Lower leg skin (tissue), 4 donors: ENCODE results near the gene RAD51B. TPM values are rescaled to one million over a fixed set of nuclear protein-coding genes. Genes with fewer than 3 reads are reported as not detected.
A peak's percentile ranks its signal among the peaks of the same experiment; 100 is the strongest.

Experiments used
- DNase-seq, 2 donors: peaks; one replicate each; pipeline ENCODE4 v3.0.0-alpha.2; 2019; ENCODE audit warnings: low spot score in 2 of 2
- H3K4me3 ChIP-seq: fragments of 200-600 bp; sonication (generic); 2 replicates; pipeline ENCODE4 v1.5.1; 2017; ENCODE audit warnings: mild to moderate bottlenecking, low read depth; ENCODE audit not compliant: poor library complexity, severe bottlenecking
- POLR2A ChIP-seq, 2 donors: fragments of 450-650 bp; IDR thresholded peaks; one replicate each; pipeline ENCODE4 v1.6.1; 2016 to 2017; ENCODE audit warnings: antibody characterized with exemption in 2 of 2, mild to moderate bottlenecking in 1 of 2, moderate library complexity in 1 of 2
- WGBS, 2 donors: methylation state at CpG; one replicate each; pipeline ENCODE4 v1.1.5; 2018; 5-methylcytosine and 5-hydroxymethylcytosine counted together
- intact Hi-C: fragments of 100-400 bp; cut with DNase I; formaldehyde crosslinking; loops from one replicate; pipeline ENCODE4 v1.15.0; 2023; ENCODE audit warnings: low total_unique reads
- total RNA-seq, 4 donors: library from RNA; depleted of rRNA; stranded (reverse); fragments of >200 nt; gene quantifications; one replicate each; pipeline ENCODE4 v1.1.0, GENCODE V29; 2016
- TF ChIP-seq, protein P1 (sequence below), 3 donors: fragments of 450-650 bp; IDR thresholded peaks; one replicate each; pipeline ENCODE4 v1.5.1; 2016; ENCODE audit warnings: antibody characterized with exemption in 3 of 3, mild to moderate bottlenecking in 3 of 3, moderate library complexity in 2 of 3

RAD51B gene
- total RNA-seq, 4 donors from 2014 or later, result 6.1 to 27.2 (median 13.6) TPM

DNA sequence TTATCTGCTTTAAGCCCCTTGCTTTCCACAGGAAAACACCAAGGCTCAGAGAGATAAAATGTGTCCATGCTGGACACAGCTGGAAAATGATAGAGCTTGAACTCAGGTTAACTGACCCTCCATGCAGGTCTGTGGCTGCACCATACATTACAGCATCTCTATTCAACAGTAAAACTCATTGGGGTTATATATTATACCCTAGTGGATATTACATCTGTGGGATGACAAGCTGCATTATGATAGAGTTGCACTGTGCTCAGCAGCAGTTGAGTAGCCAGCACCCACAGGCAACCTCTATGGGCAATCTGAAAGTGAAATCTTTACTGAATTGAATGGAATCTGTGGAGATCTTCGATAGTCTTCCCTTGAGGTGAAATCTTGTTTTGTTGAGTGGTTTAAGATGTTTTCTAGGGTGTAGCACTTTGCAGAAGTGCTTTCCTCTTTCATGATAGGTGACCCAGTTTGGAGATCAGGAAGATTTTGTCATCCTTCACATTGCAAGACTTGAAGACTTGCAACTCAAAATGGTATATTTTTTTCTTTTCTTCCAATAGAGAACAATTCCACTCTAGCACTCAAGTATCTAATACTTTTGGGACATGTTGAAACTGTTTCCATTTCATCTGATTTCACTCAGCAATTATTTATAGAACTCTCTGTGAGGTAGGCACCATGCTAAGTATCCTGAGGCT is 389.2 kb downstream of the RAD51B start:
- intact Hi-C loops, result no loop called here
- no peak for DNase-seq
- 57 to 65% methylated on average over 1 of the region's 1 CpG for WGBS, 2 donors
- no peak overlapping the region for H3K4me3 ChIP-seq
- TF ChIP-seq, protein P1, sequence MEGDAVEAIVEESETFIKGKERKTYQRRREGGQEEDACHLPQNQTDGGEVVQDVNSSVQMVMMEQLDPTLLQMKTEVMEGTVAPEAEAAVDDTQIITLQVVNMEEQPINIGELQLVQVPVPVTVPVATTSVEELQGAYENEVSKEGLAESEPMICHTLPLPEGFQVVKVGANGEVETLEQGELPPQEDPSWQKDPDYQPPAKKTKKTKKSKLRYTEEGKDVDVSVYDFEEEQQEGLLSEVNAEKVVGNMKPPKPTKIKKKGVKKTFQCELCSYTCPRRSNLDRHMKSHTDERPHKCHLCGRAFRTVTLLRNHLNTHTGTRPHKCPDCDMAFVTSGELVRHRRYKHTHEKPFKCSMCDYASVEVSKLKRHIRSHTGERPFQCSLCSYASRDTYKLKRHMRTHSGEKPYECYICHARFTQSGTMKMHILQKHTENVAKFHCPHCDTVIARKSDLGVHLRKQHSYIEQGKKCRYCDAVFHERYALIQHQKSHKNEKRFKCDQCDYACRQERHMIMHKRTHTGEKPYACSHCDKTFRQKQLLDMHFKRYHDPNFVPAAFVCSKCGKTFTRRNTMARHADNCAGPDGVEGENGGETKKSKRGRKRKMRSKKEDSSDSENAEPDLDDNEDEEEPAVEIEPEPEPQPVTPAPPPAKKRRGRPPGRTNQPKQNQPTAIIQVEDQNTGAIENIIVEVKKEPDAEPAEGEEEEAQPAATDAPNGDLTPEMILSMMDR (IDR thresholded peaks at IDR 0.05), result no peak
- no peak for TF ChIP-seq POLR2A (IDR thresholded peaks at IDR 0.05)

DNA sequence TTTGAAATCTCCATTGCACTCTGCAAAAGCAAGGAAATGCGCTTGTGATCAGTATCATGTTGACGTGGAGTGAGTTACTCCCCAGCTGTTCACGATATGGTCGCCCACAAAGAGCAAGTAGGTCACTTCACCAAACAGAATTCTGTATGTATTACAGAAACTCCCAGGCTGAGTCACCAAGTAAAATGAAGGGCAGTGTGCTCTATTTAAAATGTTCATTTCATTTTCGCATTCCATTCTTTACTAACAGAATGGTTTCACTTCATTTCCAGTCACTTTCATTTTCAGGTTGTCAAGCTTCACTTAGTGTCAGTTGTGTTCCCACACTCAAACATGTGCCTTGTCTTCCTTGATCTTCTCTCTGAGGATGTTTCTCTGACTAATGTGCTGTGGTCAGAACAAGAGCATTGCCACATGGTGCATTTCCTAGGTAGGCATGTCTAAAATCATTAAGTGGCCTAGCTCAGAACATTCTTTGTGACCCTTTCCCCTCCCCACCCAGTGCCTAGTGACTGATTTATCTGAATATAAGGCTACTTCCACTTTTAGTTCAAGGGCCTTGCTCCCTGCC is 391.2 kb downstream of the RAD51B start:
- intact Hi-C loops, result no loop called here
- peak in 1 of 2 donors; percentile 29 for DNase-seq

DNA sequence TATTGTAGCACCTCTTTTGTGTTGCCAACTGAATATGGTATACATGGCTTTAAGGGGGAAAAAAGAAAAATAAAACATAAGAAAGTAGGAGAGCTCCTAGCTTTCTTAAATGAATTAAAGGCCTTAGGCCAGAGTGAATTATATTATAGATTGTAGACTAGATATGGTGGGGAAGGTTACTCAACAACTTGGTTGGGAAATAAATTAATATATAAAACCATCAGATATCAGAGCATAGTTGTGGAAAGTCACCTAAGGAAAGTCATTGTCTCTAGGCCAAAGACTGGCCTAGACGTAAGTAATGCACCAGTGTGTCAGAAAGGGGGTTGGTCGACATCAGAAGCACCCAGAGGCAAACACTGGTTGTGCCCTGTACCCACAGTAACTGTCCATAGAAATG is 391.8 kb downstream of the RAD51B start:
- TF ChIP-seq, protein P1 (IDR thresholded peaks at IDR 0.05), result no peak
- no peak for TF ChIP-seq POLR2A (IDR thresholded peaks at IDR 0.05)
- 65 to 71% methylated on average over 2 of the region's 2 CpGs for WGBS, 2 donors
- intact Hi-C loops, result no loop called here
- no peak overlapping the region for H3K4me3 ChIP-seq
- no peak for DNase-seq

More for the DNA sequence above, 391.2 kb downstream of the RAD51B start:
- WGBS, 2 donors, result 18 to 33% methylated on average over 5 of the region's 5 CpGs
- no peak overlapping the region for H3K4me3 ChIP-seq
- TF ChIP-seq, protein P1 (IDR thresholded peaks at IDR 0.05), result no peak
- no peak for TF ChIP-seq POLR2A (IDR thresholded peaks at IDR 0.05)

DNA sequence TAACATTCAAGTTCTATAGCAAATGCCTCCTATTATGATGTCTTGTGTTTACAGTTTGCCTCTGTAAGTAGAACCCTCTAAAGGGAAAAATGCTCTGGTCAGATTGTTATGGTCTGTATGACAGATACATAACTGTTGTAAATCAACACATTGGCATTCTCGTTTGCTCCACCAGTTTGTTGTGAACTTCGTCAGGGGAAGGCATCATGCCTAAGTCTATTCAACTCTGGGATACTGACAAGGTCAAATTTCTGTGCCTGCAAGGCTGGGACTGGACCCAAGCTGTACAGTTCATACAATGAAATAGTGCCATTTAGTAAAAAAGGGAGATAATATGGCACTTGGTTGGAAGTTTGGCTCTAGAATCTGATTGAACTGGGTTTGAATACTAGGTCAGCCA is 392.3 kb downstream of the RAD51B start:
- DNase-seq, result no peak
- TF ChIP-seq, protein P1 (IDR thresholded peaks at IDR 0.05), result no peak
- no peak for TF ChIP-seq POLR2A (IDR thresholded peaks at IDR 0.05)
- no peak overlapping the region for H3K4me3 ChIP-seq
- intact Hi-C loops, result no loop called here
- WGBS, 2 donors, result 54 to 72% methylated on average over 2 of the region's 2 CpGs

DNA sequence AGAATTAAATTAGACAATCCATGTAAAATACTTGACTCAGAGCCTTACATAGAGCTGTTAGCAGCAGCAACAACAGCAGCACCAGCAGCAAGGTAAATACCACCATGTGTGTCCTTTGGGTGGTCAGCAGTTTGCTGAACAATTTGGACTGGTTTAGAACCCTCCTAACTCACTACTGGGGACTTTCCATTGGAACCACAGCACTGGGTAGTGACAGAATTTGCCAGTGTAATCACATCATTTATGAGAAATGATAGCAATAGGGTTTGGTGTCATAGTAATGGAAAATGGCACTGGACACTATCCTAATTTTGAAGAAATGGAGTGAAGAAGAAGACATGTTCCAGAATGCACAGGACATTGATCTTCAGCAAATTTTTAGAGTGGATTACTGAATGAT is 392.8 kb downstream of the RAD51B start:
- TF ChIP-seq POLR2A (IDR thresholded peaks at IDR 0.05), result no peak
- TF ChIP-seq, protein P1 (IDR thresholded peaks at IDR 0.05), result no peak
- intact Hi-C loops, result no loop called here
- DNase-seq, result no peak

More for the DNA sequence above, 392.8 kb downstream of the RAD51B start:
- H3K4me3 ChIP-seq, result no peak overlapping the region
